ENCODE measurements around the gene CEP164. TPM values are rescaled to one million over a fixed set of nuclear protein-coding genes. Genes with fewer than 3 reads are reported as not detected.

The CEP164 gene
- total RNA-seq, 4 donors from 2014 or later, result 22.8 to 56.7 (median 29.7) TPM

GRCh38 chr11:117366875-117367274 lies 39.2 kb downstream of the CEP164 start:
- DNase-seq (ENCODE audit: low spot score in 2 of 2), result no peak
- TF ChIP-seq POLR2A (IDR thresholded peaks at IDR 0.05) (no peak), CTCF (IDR thresholded peaks at IDR 0.05) (no peak), EP300 (IDR thresholded peaks at IDR 0.05) (no peak), POLR2AphosphoS5 (IDR thresholded peaks at IDR 0.05) (no peak)
- H3K27me3 ChIP-seq, result no peaks in the 10 kb centered on the region
- H3K9me3 ChIP-seq, result no peaks in the 10 kb centered on the region
- H3K27ac ChIP-seq, result no peak overlapping the region
- no peak overlapping the region for H3K4me3 ChIP-seq
- H3K4me1 ChIP-seq, result no peaks in the 10 kb centered on the region
- 77% methylated on average over 2 of the region's 2 CpGs for whole genome bisulfite sequencing
- peaks cover 70% of the 10 kb centered on the region for H3K36me3 ChIP-seq

- DNase-seq (ENCODE audit: low spot score in 2 of 2), result no peak
- 83% methylated on average over 1 of the region's 1 CpG for WGBS
- Histone ChIP-seq H3K4me3 (no peak overlapping the region), H3K27me3 (no peaks in the 10 kb centered on the region), H3K4me1 (no peaks in the 10 kb centered on the region), H3K36me3 (peaks cover 71% of the 10 kb centered on the region), H3K9me3 (no peaks in the 10 kb centered on the region), H3K27ac (no peak overlapping the region)
- TF ChIP-seq CTCF (IDR thresholded peaks at IDR 0.05) (no peak), POLR2A (IDR thresholded peaks at IDR 0.05) (no peak), EP300 (IDR thresholded peaks at IDR 0.05) (no peak), POLR2AphosphoS5 (IDR thresholded peaks at IDR 0.05) (no peak)
These were observed 41.9 kb downstream of the CEP164 start for GRCh38 chr11:117369534-117369933.

- H3K9me3 ChIP-seq, result no peaks in the 10 kb centered on the region
- H3K36me3 ChIP-seq, result peaks cover 70% of the 10 kb centered on the region
- TF ChIP-seq CTCF (IDR thresholded peaks at IDR 0.05) (no peak), POLR2A (IDR thresholded peaks at IDR 0.05) (no peak)
These were observed 43.8 kb downstream of the CEP164 start for GRCh38 chr11:117371453-117371852.

GRCh38 chr11:117374316-117375055 lies 46.8 kb downstream of the CEP164 start:
- Histone ChIP-seq H3K27me3 (no peaks in the 10 kb centered on the region), H3K9me3 (no peaks in the 10 kb centered on the region), H3K4me3 (no peak overlapping the region), H3K4me1 (no peaks in the 10 kb centered on the region), H3K36me3 (peaks cover 65% of the 10 kb centered on the region), H3K27ac (no peak overlapping the region)
- no peak for DNase-seq (ENCODE audit: low spot score in 2 of 2)
- WGBS, result 88% methylated on average over 8 of the region's 8 CpGs
- no peak for TF ChIP-seq EP300 (IDR thresholded peaks at IDR 0.05)
- no peak for TF ChIP-seq CTCF (IDR thresholded peaks at IDR 0.05)
- TF ChIP-seq POLR2AphosphoS5 (IDR thresholded peaks at IDR 0.05), result no peak
- no peak for TF ChIP-seq POLR2A (IDR thresholded peaks at IDR 0.05)

More at GRCh38 chr11:117371453-117371852, 43.8 kb downstream of the CEP164 start:
- H3K27ac ChIP-seq, result no peak overlapping the region
- 91% methylated on average over 4 of the region's 4 CpGs for whole genome bisulfite sequencing
- H3K27me3 ChIP-seq, result no peaks in the 10 kb centered on the region
- no peaks in the 10 kb centered on the region for H3K4me1 ChIP-seq
- no peak for DNase-seq (ENCODE audit: low spot score in 2 of 2)
- no peak overlapping the region for H3K4me3 ChIP-seq

- Histone ChIP-seq H3K4me3 (no peak overlapping the region), H3K36me3 (peaks cover 67% of the 10 kb centered on the region), H3K27me3 (no peaks in the 10 kb centered on the region), H3K9me3 (no peaks in the 10 kb centered on the region), H3K27ac (no peak overlapping the region), H3K4me1 (no peaks in the 10 kb centered on the region)
- TF ChIP-seq EP300 (IDR thresholded peaks at IDR 0.05) (no peak), POLR2A (IDR thresholded peaks at IDR 0.05) (no peak), CTCF (IDR thresholded peaks at IDR 0.05) (no peak), POLR2AphosphoS5 (IDR thresholded peaks at IDR 0.05) (no peak)
- WGBS, result 93% methylated on average over 5 of the region's 5 CpGs
- DNase-seq (ENCODE audit: low spot score in 2 of 2), result no peak
These were observed 48.3 kb downstream of the CEP164 start for GRCh38 chr11:117375960-117376359.
